Measurements from ENCODE around the gene BOLA2B.
"Not testable (repeated sequence)": the region's sequence is repeated elsewhere in the genome, so short reads cannot be mapped to it uniquely, and the experiment has no call there.

Gene BOLA2B

DNA sequence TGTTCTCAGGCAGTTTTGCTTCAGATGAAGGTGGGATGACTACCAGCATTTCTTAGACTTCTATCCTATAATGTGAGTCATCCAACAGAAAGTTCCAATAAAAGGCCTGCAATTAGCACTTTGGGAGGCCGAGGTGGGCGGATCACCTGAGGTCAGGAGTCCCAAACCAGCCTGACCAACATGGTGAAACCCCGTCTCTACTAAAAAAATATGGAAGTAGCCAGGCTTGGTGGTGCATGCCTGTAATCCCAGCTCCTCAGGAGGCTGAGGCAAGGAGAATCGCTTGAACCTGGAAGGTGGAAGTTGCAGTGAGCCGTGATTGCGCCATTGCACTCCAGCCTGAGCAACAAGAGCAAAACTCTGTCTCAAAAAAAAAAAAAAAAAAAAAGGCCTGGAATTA, 16.6 kb downstream of the BOLA2B start:
- not testable (repeated sequence) for H3K36me3 ChIP-seq (ENCODE audit: control insufficient read depth in 1 of 2, insufficient read depth in 2 of 2, low read depth in 1 of 2, low read length in 2 of 2); H3K4me3 ChIP-seq (ENCODE audit: insufficient read depth in 1 of 2, low read depth in 1 of 2, low read length in 2 of 2); H2BK5ac ChIP-seq (ENCODE audit: low read depth, low read length, poor library complexity, severe bottlenecking); H3K4me2 ChIP-seq (ENCODE audit: low read length, poor library complexity, severe bottlenecking); H3K14ac ChIP-seq (ENCODE audit: low read length in 2 of 2); H3K9me3 ChIP-seq (ENCODE audit: control insufficient read depth, low read length); H3K4me1 ChIP-seq (ENCODE audit: control insufficient read depth, insufficient read depth, low read depth, low read length); H3K27ac ChIP-seq (ENCODE audit: low read length, poor library complexity, severe bottlenecking); H2BK120ac ChIP-seq (ENCODE audit: low read depth, low read length); H2BK12ac ChIP-seq (ENCODE audit: low read length in 2 of 2); H3K27me3 ChIP-seq (ENCODE audit: control insufficient read depth in 1 of 2, insufficient read depth in 1 of 2, low read length in 2 of 2); H3K9ac ChIP-seq (ENCODE audit: low read length); DNase-seq; H4K91ac ChIP-seq (ENCODE audit: low read length); H4K8ac ChIP-seq (ENCODE audit: low read length); H3K23ac ChIP-seq (ENCODE audit: low read length in 2 of 2); H3K79me1 ChIP-seq (replicated peaks; ENCODE audit: low read length, poor library complexity, severe bottlenecking); H3K4ac ChIP-seq (ENCODE audit: low read depth in 1 of 2, low read length in 2 of 2); H3K18ac ChIP-seq (ENCODE audit: low read depth in 1 of 2, low read length in 2 of 2); H2AFZ ChIP-seq (ENCODE audit: low read depth, low read length); H2AK5ac ChIP-seq (ENCODE audit: low read length, severe bottlenecking); H2BK15ac ChIP-seq (ENCODE audit: low read depth, poor library complexity, severe bottlenecking)
- WGBS = 94% methylated on average over 6 of the region's 6 CpGs

DNA sequence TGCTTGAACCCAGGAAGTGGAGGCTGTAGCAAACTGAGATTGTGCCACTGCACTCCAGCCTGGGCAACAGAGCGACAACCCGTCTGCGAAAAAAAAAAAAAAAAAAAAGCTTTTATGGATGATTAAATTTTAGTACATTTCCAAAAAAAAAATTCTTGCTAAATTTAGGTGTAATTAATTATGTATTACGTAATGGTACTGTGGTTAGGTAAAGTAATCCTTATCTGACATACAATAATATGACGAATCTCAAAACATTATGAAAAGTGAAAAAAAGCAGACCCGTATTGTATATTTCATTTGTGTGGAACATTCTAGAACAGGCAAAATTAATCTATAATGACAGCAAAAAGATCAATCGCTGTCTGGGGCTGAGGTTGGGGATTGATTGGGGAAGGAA, 20.4 kb downstream of the BOLA2B start:
- H3K27ac ChIP-seq (ENCODE audit: low read length, poor library complexity, severe bottlenecking) = no peak overlapping the region
- H3K23ac ChIP-seq (ENCODE audit: low read length in 2 of 2) = no peak overlapping the region
- H3K18ac ChIP-seq (ENCODE audit: low read depth in 1 of 2, low read length in 2 of 2) = no peak overlapping the region
- no peak overlapping the region for H2BK12ac ChIP-seq (ENCODE audit: low read length in 2 of 2)
- no peak overlapping the region for H3K14ac ChIP-seq (ENCODE audit: low read length in 2 of 2)
- WGBS = 100% methylated on average over 2 of the region's 7 CpGs
- H2AK5ac ChIP-seq (ENCODE audit: low read length, severe bottlenecking) = no peak overlapping the region
- no peak overlapping the region for H3K4me3 ChIP-seq (ENCODE audit: insufficient read depth in 1 of 2, low read depth in 1 of 2, low read length in 2 of 2)
- no peak overlapping the region for H3K9ac ChIP-seq (ENCODE audit: low read length)
- no peaks in the 10 kb centered on the region for H3K36me3 ChIP-seq (ENCODE audit: control insufficient read depth in 1 of 2, insufficient read depth in 2 of 2, low read depth in 1 of 2, low read length in 2 of 2)
- H4K91ac ChIP-seq (ENCODE audit: low read length) = no peak overlapping the region
- no peak overlapping the region for H2BK5ac ChIP-seq (ENCODE audit: low read depth, low read length, poor library complexity, severe bottlenecking)
- H3K79me1 ChIP-seq (replicated peaks; ENCODE audit: low read length, poor library complexity, severe bottlenecking) = no peaks in the 10 kb centered on the region
- H3K4me1 ChIP-seq (ENCODE audit: control insufficient read depth, insufficient read depth, low read depth, low read length) = no peaks in the 10 kb centered on the region
- H3K4me2 ChIP-seq (ENCODE audit: low read length, poor library complexity, severe bottlenecking) = no peak overlapping the region
- H3K27me3 ChIP-seq (ENCODE audit: control insufficient read depth in 1 of 2, insufficient read depth in 1 of 2, low read length in 2 of 2) = no peaks in the 10 kb centered on the region
- H4K8ac ChIP-seq (ENCODE audit: low read length) = no peak overlapping the region
- H2AFZ ChIP-seq (ENCODE audit: low read depth, low read length) = no peak overlapping the region
- no peak overlapping the region for H2BK15ac ChIP-seq (ENCODE audit: low read depth, poor library complexity, severe bottlenecking)
- no peaks in the 10 kb centered on the region for H3K9me3 ChIP-seq (ENCODE audit: control insufficient read depth, low read length)
- no peak for DNase-seq
- no peak overlapping the region for H3K4ac ChIP-seq (ENCODE audit: low read depth in 1 of 2, low read length in 2 of 2)
- H2BK120ac ChIP-seq (ENCODE audit: low read depth, low read length) = no peak overlapping the region

DNA sequence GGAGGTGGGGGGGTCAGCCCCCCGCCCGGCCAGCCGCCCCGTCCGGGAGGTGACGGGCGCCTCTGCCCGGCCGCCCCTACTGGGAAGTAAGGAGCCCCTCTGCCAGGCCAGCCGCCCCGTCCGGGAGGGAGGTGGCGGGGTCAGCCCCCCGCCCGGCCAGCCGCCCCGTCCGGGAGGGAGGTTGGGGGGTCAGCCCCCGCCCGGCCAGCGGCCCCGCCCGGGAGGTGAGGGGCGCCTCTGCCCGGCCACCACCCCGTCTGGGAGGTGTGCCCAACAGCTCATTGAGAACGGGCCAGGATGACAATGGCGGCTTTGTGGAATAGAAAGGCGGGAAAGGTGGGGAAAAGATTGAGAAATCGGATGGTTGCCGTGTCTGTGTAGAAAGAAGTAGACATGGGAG, 23.3 kb downstream of the BOLA2B start:
- not testable (repeated sequence) for H2AFZ ChIP-seq (ENCODE audit: low read depth, low read length); H3K27ac ChIP-seq (ENCODE audit: low read length, poor library complexity, severe bottlenecking); H3K79me1 ChIP-seq (replicated peaks; ENCODE audit: low read length, poor library complexity, severe bottlenecking); H3K4me2 ChIP-seq (ENCODE audit: low read length, poor library complexity, severe bottlenecking); H3K9me3 ChIP-seq (ENCODE audit: control insufficient read depth, low read length); H4K91ac ChIP-seq (ENCODE audit: low read length); H3K27me3 ChIP-seq (ENCODE audit: control insufficient read depth in 1 of 2, insufficient read depth in 1 of 2, low read length in 2 of 2); H3K36me3 ChIP-seq (ENCODE audit: control insufficient read depth in 1 of 2, insufficient read depth in 2 of 2, low read depth in 1 of 2, low read length in 2 of 2); H3K9ac ChIP-seq (ENCODE audit: low read length); H4K8ac ChIP-seq (ENCODE audit: low read length); DNase-seq; H2BK12ac ChIP-seq (ENCODE audit: low read length in 2 of 2); H3K18ac ChIP-seq (ENCODE audit: low read depth in 1 of 2, low read length in 2 of 2); H3K23ac ChIP-seq (ENCODE audit: low read length in 2 of 2); H2AK5ac ChIP-seq (ENCODE audit: low read length, severe bottlenecking); H3K4ac ChIP-seq (ENCODE audit: low read depth in 1 of 2, low read length in 2 of 2); H3K4me3 ChIP-seq (ENCODE audit: insufficient read depth in 1 of 2, low read depth in 1 of 2, low read length in 2 of 2); H2BK15ac ChIP-seq (ENCODE audit: low read depth, poor library complexity, severe bottlenecking); H3K14ac ChIP-seq (ENCODE audit: low read length in 2 of 2); H2BK5ac ChIP-seq (ENCODE audit: low read depth, low read length, poor library complexity, severe bottlenecking); H2BK120ac ChIP-seq (ENCODE audit: low read depth, low read length); H3K4me1 ChIP-seq (ENCODE audit: control insufficient read depth, insufficient read depth, low read depth, low read length)
- WGBS = no CpG with 5 or more reads among the region's 31 CpGs

DNA sequence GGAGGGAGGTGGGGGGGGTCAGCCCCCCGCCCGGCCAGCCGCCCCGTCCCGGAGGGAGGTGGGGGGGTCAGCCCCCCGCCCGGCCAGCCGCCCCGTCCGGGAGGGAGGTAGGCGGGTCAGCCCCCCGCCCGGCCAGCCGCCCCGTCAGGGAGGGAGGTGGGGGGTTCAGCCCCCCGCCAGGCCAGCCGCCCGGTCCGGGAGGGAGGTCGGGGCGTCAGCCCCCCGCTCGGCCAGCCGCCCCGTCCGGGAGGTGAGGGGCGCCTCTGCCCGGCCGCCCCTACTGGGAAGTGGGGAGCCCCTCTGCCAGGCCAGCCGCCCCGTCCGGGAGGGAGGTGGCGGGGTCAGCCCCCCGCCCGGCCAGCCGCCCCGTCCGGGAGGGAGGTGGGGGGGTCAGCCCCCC, 24.1 kb downstream of the BOLA2B start:
- not testable (repeated sequence) for H3K14ac ChIP-seq (ENCODE audit: low read length in 2 of 2); H3K9ac ChIP-seq (ENCODE audit: low read length); H3K9me3 ChIP-seq (ENCODE audit: control insufficient read depth, low read length); H2BK15ac ChIP-seq (ENCODE audit: low read depth, poor library complexity, severe bottlenecking); H3K4me3 ChIP-seq (ENCODE audit: insufficient read depth in 1 of 2, low read depth in 1 of 2, low read length in 2 of 2); H3K18ac ChIP-seq (ENCODE audit: low read depth in 1 of 2, low read length in 2 of 2); H3K79me1 ChIP-seq (replicated peaks; ENCODE audit: low read length, poor library complexity, severe bottlenecking); H3K23ac ChIP-seq (ENCODE audit: low read length in 2 of 2); H2BK5ac ChIP-seq (ENCODE audit: low read depth, low read length, poor library complexity, severe bottlenecking); H3K36me3 ChIP-seq (ENCODE audit: control insufficient read depth in 1 of 2, insufficient read depth in 2 of 2, low read depth in 1 of 2, low read length in 2 of 2); H3K4me1 ChIP-seq (ENCODE audit: control insufficient read depth, insufficient read depth, low read depth, low read length); H3K4ac ChIP-seq (ENCODE audit: low read depth in 1 of 2, low read length in 2 of 2); H3K4me2 ChIP-seq (ENCODE audit: low read length, poor library complexity, severe bottlenecking); H3K27me3 ChIP-seq (ENCODE audit: control insufficient read depth in 1 of 2, insufficient read depth in 1 of 2, low read length in 2 of 2); DNase-seq; H2BK12ac ChIP-seq (ENCODE audit: low read length in 2 of 2); H2AFZ ChIP-seq (ENCODE audit: low read depth, low read length); H2AK5ac ChIP-seq (ENCODE audit: low read length, severe bottlenecking); H2BK120ac ChIP-seq (ENCODE audit: low read depth, low read length); H4K91ac ChIP-seq (ENCODE audit: low read length); H4K8ac ChIP-seq (ENCODE audit: low read length); H3K27ac ChIP-seq (ENCODE audit: low read length, poor library complexity, severe bottlenecking)
- no CpG with 5 or more reads among the region's 38 CpGs for WGBS

Measured in mesenchymal stem cell (in vitro differentiated cells and primary cell).